MM.1S (cell line): ENCODE data around the gene INTS11.

ENCODE experiments used
- CTCF ChIP-seq: fragments of 300-600 bp; sonication (generic); IDR thresholded peaks from 2 replicates; pipeline ENCODE4 v1.5.1; 2016; ENCODE audit warnings: antibody characterized with exemption, low read length, mixed read lengths
- EZH2phosphoT487 ChIP-seq: fragments of 300-600 bp; sonication (generic); IDR thresholded peaks from 2 replicates; pipeline ENCODE4 v1.6.1; 2018; ENCODE audit warnings: antibody characterized with exemption, low read length

- TF ChIP-seq CTCF (no peak), EZH2phosphoT487 (no peak)
Observed at GRCh38 chr1:1324524-1325287, at the start of gene INTS11, which contains the start of gene CPTP.
